Fibroblast of lung (primary cell): Measurements from ENCODE around the gene PDP2. TPM values are rescaled to one million over a fixed set of nuclear protein-coding genes. Genes with fewer than 3 reads are reported as not detected.

ENCODE experiments used
- DNase-seq, 2 donors: peaks; one replicate each; pipeline versions ENCODE4 v3.0.0 to v3.0.0-alpha.2; 2010; ENCODE audit warnings: low read depth in 2 of 2
- H2AFZ ChIP-seq: 2 replicates; pipeline ENCODE4 v1.5.1; 2012; ENCODE audit warnings: low read length, control low read depth, inconsistent platforms
- H3K27ac ChIP-seq: 2 replicates; pipeline ENCODE4 v1.5.1; 2011; ENCODE audit warnings: low read length, control low read depth; ENCODE audit not compliant: insufficient read depth
- H3K27me3 ChIP-seq: 2 replicates; pipeline ENCODE4 v1.5.1; 2011; ENCODE audit warnings: mild to moderate bottlenecking, low read length; ENCODE audit not compliant: control insufficient read depth, insufficient read depth
- H3K36me3 ChIP-seq: 2 replicates; pipeline ENCODE4 v1.5.1; 2011; ENCODE audit warnings: low read length; ENCODE audit not compliant: control insufficient read depth, insufficient read depth
- H3K4me1 ChIP-seq: 2 replicates; pipeline ENCODE4 v1.5.1; 2011; ENCODE audit warnings: low read length; ENCODE audit not compliant: control insufficient read depth, insufficient read depth; ENCODE audit errors: extremely low read depth
- H3K4me2 ChIP-seq: 2 replicates; pipeline ENCODE4 v1.5.1; 2011; ENCODE audit warnings: low read length, control low read depth; ENCODE audit not compliant: insufficient read depth; ENCODE audit errors: extremely low read depth
- H3K4me3 ChIP-seq, 4 experiments: fragments of 200-600 bp in 1 of 4; sonication (generic) in 1 of 4; replicated peaks in 1 of 4; 2 replicates each; pipeline ENCODE4 v1.5.1; 2011 to 2016; ENCODE audit warnings: low read length in 4 of 4, low read depth in 3 of 4, mild to moderate bottlenecking in 3 of 4, control low read depth in 2 of 4, inconsistent platforms in 1 of 4, mixed read lengths in 1 of 4; ENCODE audit not compliant: insufficient read depth in 1 of 4; ENCODE audit errors: control extremely low read depth in 1 of 4
- H3K79me2 ChIP-seq: 2 replicates; pipeline ENCODE4 v1.5.1; 2012; ENCODE audit warnings: mild to moderate bottlenecking, low read length, inconsistent platforms; ENCODE audit not compliant: control insufficient read depth, insufficient read depth
- H3K9ac ChIP-seq: 2 replicates; pipeline ENCODE4 v1.5.1; 2011; ENCODE audit warnings: mild to moderate bottlenecking, low read length, control low read depth; ENCODE audit not compliant: insufficient read depth
- H3K9me3 ChIP-seq: 2 replicates; pipeline ENCODE4 v1.5.1; 2012; ENCODE audit warnings: low read depth, low read length; ENCODE audit not compliant: control insufficient read depth, insufficient read depth
- H4K20me1 ChIP-seq: 2 replicates; pipeline ENCODE4 v1.5.1; 2011; ENCODE audit warnings: low read length; ENCODE audit not compliant: control insufficient read depth, insufficient read depth; ENCODE audit errors: extremely low read depth
- EZH2 ChIP-seq: IDR thresholded peaks from 2 replicates; pipeline ENCODE4 v1.5.1; 2012; ENCODE audit warnings: low read length, control low read depth, mild to moderate bottlenecking; ENCODE audit errors: missing control alignments
- polyA plus RNA-seq, 2 donors: library from polyadenylated mRNA; depleted of rRNA in 1 of 2; stranded (reverse) in 1 of 2; unstranded in 1 of 2; fragments of >200 nt; gene quantifications; 2 replicates each; pipeline ENCODE4 v1.2.1, GENCODE V29; 2011 to 2012; ENCODE audit warnings: missing spikeins in 1 of 2
- total RNA-seq: library from RNA; depleted of rRNA; stranded (reverse); fragments of >200 nt; gene quantifications from 2 replicates; pipeline ENCODE4 v1.2.1, GENCODE V29; 2014
- TF ChIP-seq, protein P1 (sequence below), 2 donors: IDR thresholded peaks in 1 of 2; conservative IDR thresholded peaks in 1 of 2; 1 replicate in 1 of 2; 2 replicates in 1 of 2; pipeline ENCODE4 v1.5.1; 2011 to 2012; ENCODE audit warnings: low read length in 2 of 2, control low read depth in 1 of 2, inconsistent platforms in 1 of 2, low read depth in 1 of 2, mild to moderate bottlenecking in 1 of 2

The PDP2 gene
- total and polyA plus RNA-seq, 2 donors (not counting 1 experiment from before 2014, with no cell fraction given) = 10.9 to 11.6 TPM

DNA sequence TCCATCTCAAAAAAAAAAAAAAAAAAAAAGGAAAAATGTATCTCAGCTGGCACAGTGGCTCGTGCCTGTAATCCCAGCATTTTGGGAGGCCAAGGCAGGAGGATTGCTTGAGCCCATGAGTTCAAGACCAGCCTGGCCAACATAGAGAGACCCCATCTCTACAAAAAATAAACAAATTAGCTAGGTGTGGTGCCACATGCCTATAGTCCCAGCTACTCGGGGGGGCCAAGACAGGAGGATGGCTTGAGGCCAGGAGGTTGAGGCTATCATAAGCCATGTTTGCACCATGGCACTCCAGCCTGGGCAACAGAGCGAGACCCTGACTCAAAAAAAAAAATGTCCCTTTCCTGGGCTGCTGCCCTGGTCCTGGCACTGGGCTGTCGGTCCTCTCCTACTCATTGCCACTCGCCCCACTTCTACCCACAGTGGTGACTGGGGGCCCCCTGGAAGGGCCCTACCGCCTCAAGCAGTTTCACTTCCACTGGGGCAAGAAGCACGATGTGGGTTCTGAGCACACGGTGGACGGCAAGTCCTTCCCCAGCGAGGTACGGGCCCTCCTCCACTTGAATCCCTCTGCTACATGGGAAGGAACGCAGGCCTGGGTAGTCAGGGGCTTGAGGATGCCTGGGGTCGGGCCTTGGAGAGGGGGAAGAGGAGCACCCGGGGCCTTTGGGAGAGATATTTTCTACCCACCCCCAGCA is 30.1 kb upstream of the PDP2 start:
- Histone ChIP-seq H3K79me2 (no peaks in the 10 kb centered on the region), H3K9me3 (no peaks in the 10 kb centered on the region), H4K20me1 (no peaks in the 10 kb centered on the region), H3K9ac (no peak overlapping the region), H2AFZ (no peak overlapping the region), H3K4me1 (no peaks in the 10 kb centered on the region), H3K27me3 (peaks cover 23% of the 10 kb centered on the region), H3K4me3 (no peak overlapping the region), H3K36me3 (no peaks in the 10 kb centered on the region), H3K4me2 (no peak overlapping the region), H3K27ac (no peak overlapping the region)
- DNase-seq = no peak
- no peak for TF ChIP-seq EZH2
- TF ChIP-seq, protein P1, sequence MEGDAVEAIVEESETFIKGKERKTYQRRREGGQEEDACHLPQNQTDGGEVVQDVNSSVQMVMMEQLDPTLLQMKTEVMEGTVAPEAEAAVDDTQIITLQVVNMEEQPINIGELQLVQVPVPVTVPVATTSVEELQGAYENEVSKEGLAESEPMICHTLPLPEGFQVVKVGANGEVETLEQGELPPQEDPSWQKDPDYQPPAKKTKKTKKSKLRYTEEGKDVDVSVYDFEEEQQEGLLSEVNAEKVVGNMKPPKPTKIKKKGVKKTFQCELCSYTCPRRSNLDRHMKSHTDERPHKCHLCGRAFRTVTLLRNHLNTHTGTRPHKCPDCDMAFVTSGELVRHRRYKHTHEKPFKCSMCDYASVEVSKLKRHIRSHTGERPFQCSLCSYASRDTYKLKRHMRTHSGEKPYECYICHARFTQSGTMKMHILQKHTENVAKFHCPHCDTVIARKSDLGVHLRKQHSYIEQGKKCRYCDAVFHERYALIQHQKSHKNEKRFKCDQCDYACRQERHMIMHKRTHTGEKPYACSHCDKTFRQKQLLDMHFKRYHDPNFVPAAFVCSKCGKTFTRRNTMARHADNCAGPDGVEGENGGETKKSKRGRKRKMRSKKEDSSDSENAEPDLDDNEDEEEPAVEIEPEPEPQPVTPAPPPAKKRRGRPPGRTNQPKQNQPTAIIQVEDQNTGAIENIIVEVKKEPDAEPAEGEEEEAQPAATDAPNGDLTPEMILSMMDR (conservative IDR thresholded peaks at IDR 0.05 in 1 of 2, IDR thresholded peaks at IDR 0.05 in 1 of 2; ENCODE audit: low read depth in 1 of 2, low read length in 2 of 2) = no peak

GRCh38 chr16:66851166-66851964 is 28.9 kb upstream of the PDP2 start:
- Histone ChIP-seq H3K9ac (no peak overlapping the region), H3K27ac (no peak overlapping the region), H3K36me3 (no peaks in the 10 kb centered on the region), H3K79me2 (no peaks in the 10 kb centered on the region), H3K9me3 (no peaks in the 10 kb centered on the region), H3K4me2 (no peak overlapping the region), H2AFZ (no peak overlapping the region), H3K27me3 (peaks cover 12% of the 10 kb centered on the region), H3K4me3 (no peak overlapping the region), H3K4me1 (no peaks in the 10 kb centered on the region), H4K20me1 (no peaks in the 10 kb centered on the region)
- no peak for TF ChIP-seq EZH2
- TF ChIP-seq, protein P1 (conservative IDR thresholded peaks at IDR 0.05 in 1 of 2, IDR thresholded peaks at IDR 0.05 in 1 of 2; ENCODE audit: low read depth in 1 of 2, low read length in 2 of 2) = no peak
- no peak for DNase-seq

GRCh38 chr16:66853261-66854139 is 26.8 kb upstream of the PDP2 start:
- no peak overlapping the region for H2AFZ ChIP-seq
- H3K4me2 ChIP-seq = no peak overlapping the region
- no peak for DNase-seq
- H4K20me1 ChIP-seq = no peaks in the 10 kb centered on the region
- no peak overlapping the region for H3K4me3 ChIP-seq
- no peaks in the 10 kb centered on the region for H3K9me3 ChIP-seq
- no peak overlapping the region for H3K9ac ChIP-seq
- no peaks in the 10 kb centered on the region for H3K36me3 ChIP-seq
- no peaks in the 10 kb centered on the region for H3K4me1 ChIP-seq
- TF ChIP-seq EZH2 = no peak
- TF ChIP-seq, protein P1 (conservative IDR thresholded peaks at IDR 0.05 in 1 of 2, IDR thresholded peaks at IDR 0.05 in 1 of 2; ENCODE audit: low read depth in 1 of 2, low read length in 2 of 2) = no peak
- H3K79me2 ChIP-seq = no peaks in the 10 kb centered on the region
- H3K27ac ChIP-seq = no peak overlapping the region
- H3K27me3 ChIP-seq = no peaks in the 10 kb centered on the region
